Hypothalamus (tissue), 51 donors: Measurements from ENCODE around the gene SSH2.

ENCODE experiments used
- DNase-seq, 51 donors: peaks; one replicate each; lab custom pipeline; 2025; lab: John Stamatoyannopoulos, UW

SSH2 gene

DNA sequence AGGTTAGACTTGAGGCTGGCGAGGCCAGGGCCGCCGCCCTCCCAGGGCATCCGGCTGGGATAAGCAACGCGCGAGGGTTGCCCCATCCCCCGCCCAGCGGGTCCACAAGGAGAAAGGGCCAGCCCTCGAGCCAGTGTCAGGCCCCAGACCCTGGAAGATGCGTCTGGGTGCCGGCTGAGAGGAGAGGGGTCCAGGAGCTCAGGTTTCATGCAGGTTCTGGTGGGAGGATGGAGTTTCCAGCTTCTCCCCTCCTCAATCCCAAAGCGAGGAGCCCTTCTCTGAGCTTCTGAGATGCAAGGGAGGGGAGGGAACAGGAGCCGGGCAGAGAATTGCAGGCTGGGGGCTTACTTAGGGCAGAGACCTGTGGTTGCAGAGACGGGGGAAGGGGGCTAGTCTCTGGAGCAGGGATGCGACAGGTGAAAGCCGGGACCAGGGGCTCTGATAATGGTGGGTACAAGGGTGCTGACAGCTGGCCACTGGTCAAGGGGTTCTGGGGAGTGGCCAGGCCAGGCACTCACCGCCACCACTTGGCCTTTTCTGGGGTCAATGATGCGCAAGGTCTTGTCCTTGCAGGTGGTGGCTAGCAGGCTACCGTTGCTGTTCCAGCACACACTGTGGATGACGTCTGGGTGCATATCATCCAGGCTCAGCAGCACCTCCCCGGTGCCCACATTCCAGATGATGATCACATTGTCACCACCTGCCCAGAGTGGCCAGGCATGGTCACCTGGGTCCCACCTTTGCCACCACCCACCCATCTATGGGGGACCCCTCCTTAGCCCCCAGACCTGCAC, 311.6 kb downstream of the SSH2 start:
- no peak for DNase-seq

DNA sequence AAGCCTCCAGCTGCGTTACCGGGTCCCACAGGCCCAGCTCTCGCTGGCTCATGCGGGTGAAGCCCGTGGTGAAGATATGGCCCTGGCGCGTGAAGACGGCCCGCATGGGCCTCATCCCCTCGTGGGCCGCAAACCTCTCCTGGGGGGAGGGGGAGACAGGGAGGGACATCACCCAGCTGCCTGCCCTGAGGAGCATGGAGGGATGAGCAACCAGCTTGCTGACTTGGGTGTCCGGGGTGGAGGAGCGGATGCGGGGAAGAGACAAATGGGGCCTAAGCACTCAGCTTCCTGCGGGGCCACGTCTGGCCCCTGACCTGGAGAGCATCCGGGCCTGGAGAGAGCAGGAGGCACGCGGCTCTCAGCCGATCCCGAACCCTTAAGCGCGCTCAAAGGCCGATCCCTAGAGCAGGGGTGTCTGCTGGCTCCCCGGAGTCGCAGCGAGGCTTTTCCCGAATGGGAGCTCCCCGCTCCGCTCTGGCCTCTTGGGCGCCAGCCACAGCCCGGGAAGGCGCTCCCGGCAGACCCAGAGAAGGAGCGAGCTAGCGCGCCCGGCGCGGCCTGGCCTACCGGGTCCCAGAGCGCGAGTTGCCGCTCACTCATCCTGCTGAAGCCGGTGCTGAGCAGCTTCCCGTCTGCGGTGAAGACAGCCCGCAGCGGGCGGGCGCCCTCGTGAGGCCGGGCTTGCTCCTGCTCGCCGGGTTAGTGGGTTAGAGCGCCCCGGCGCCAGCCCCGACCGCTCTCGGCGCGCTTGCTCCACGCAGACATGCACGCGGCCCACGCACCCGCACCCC, 312.4 kb downstream of the SSH2 start:
- peak in 39 of 51 donors; percentile 27 to 81 (median 56) for DNase-seq

DNA sequence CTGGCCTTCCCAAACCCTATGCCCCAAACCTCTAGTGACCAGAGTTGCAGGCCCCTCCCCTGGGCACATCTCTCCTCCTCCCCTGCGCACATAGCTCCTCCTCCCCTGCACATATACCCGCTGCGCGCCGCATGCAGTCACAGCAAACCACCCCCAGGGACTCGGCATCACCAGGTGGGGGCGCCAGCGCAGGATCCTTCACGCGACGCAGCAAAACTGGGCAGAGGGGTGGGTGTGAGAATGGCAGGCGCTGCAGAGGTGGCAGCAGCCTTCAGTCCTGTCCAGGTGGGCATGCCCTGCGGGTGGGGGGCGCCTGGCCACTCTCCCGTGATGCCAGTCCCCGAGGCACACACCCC, 312.9 kb downstream of the SSH2 start:
- DNase-seq: peak in 45 of 51 donors; percentile 24 to 86 (median 61)

DNA sequence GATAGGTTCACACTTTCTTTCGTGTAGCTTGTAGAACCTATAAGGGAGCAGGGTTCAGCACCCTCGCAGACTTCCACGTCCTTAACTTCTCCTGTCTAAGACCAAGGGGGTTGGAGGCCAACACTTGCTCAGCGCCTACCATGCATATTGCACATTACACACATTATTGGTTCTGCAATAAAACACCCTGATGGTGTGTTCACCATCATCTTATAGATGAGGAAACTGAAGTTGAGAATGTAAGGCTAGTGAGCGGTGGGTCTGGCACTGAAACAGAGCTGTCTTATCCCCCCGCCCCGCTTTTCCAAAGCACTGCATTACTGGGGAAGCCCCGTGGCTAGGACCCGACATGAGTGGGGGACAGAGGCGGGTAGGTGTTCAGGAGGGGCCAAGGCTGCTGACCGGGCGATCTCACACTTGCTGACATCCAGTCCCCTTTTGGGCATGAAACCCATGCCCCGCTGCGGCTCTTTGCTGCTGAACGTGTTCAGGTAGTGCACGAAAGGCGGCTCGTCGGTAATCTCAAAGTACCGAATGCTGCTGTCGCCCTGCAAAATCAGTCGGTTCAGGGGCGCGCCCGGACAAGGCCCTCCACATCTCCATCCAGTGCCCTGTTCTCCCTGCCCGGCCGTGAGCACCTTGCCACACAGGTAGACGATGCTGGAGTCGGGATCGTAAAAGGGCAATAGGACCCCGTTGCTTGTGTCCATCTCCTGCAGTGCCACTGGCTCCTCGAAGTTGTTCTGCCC, 313.6 kb downstream of the SSH2 start:
- peak in 1 of 51 donors; percentile 41 for DNase-seq

DNA sequence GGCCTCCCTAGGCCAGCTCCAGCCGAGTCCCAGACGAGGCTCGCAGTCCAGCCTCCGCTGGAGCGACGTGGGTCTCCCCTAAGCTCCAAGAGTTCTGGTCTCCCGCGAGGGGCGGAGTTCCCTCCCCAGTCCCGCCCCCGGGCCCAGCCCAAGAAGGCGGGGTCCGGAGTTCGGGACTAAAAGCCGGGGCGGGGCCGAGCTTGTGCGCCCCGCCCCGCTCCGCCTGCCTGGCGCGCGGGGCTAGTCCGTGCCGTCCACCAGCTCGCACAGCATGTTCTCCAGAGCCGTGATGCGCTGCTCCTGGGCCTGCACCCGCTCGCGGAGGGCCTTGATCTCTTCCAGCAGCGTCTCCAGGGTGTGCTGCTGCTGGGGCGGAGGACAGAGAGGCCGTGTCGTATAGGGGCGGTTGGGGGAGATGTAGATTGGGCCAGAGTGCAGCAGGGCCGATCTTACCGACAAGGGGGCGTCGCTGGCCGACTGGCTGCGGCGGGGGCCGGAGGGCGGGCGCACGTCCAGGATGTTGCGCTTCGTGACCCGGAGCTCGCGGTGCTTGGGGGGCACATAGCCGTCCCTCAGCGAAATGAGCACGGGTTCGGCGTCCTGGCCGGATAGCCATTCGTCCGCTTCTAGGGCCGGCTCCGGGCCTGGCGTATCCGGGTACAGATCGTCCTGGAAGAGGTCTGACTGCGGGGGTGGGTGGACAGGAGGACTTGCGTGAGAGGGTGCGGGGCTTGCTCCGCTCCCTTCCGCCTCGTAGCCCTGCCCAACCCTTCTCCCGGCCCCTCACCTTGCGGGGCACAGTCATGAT, 314.3 kb downstream of the SSH2 start:
- DNase-seq: peak in 46 of 51 donors; percentile 19 to 94 (median 79)

DNA sequence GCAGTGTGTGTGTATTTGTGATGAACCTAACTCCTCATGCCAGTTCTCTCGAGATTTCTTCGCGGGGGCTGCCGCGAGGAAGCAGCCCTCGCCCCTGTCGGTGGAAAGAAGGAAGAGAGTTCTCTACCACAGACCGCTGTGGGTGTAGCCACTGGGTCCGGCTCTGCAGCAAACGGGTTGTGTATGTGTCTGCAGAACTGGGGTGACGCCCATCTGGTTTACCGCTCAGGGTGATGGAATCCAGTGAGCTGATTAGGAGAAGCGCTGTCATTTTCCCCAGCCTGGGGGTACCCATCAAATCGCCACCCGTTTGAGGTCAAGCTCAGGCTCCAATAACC, 315.0 kb downstream of the SSH2 start:
- peak in 6 of 51 donors; percentile 15 to 73 (median 56) for DNase-seq

DNA sequence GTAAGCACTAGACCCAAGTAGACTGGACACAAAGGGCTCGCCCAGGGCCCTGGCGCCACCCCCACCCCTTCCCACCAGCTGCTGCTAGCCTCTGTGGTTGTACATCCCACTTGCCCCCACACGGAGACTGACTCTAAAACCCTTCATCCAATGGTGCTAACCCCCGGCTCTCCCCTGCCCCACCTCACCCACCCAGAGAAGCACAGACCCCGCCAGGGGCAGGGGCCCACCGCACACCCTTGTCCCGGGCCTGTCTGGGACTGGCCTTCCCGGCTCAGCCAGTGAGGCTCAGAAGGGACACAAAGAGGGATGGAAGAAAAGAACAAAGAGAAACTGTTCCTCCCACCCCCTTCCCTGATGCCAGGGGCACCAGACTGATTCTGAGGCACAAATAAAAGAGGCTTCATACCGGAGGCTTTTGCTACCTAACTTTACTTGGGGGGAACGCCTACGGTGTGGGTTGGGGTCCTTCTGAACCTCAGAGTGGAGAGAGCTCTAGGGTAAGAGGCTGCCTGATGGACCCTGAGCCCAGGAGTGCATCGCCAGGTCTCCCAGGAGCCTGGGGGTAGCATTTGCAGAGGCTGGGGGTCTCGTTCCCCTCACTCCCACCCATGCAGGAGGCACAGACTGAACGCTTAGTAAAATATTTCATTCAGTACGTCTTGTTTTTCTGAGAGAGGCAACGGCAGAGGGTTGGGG, 315.5 kb downstream of the SSH2 start:
- peak in 9 of 51 donors; percentile 25 to 73 (median 47) for DNase-seq

DNA sequence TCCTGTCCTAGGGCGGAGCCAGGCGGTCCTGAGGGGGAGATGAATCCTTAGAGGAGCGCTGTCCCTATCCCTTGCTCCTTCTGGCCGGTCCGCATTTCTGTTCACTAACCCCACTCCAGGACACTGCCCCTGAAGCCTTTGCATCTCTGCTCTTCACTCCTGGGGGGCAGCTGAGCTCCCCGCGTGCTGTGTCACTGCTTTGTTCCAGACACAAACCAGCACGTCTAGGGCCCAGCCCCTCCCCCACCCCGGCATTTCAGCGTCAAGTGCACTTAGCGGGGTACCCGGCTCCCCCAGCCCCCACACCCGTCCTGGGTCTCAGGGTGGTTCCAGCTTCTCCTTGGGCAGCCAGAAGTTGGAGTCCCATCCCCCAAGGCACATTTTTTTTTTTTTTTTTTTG, 316.2 kb downstream of the SSH2 start:
- DNase-seq: peak in 1 of 51 donors; percentile 25

DNA sequence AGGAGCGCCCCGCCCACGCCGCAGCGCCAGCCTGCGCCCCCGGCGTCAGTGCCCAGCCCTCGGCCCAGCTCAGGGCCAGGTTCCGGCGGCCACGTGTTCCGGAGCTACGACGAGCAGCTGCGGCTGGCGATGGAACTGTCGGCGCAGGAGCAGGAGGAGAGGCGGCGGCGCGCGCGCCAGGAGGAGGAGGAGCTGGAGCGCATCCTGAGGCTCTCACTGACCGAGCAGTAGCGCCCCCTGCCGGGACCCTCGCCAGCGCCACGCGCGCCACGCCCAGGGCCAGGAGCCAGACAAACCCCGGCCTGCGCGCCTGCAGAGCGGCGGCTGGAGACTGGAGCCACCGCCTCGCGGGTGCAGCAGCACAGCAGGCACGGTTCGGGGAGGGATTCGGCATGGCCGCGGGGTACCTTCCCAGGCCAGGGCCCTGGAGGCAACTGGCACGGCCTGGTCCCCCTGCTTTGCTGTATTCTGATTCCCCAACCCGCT, 316.6 kb downstream of the SSH2 start:
- peak in 50 of 51 donors; percentile 40 to 97 (median 86) for DNase-seq

DNA sequence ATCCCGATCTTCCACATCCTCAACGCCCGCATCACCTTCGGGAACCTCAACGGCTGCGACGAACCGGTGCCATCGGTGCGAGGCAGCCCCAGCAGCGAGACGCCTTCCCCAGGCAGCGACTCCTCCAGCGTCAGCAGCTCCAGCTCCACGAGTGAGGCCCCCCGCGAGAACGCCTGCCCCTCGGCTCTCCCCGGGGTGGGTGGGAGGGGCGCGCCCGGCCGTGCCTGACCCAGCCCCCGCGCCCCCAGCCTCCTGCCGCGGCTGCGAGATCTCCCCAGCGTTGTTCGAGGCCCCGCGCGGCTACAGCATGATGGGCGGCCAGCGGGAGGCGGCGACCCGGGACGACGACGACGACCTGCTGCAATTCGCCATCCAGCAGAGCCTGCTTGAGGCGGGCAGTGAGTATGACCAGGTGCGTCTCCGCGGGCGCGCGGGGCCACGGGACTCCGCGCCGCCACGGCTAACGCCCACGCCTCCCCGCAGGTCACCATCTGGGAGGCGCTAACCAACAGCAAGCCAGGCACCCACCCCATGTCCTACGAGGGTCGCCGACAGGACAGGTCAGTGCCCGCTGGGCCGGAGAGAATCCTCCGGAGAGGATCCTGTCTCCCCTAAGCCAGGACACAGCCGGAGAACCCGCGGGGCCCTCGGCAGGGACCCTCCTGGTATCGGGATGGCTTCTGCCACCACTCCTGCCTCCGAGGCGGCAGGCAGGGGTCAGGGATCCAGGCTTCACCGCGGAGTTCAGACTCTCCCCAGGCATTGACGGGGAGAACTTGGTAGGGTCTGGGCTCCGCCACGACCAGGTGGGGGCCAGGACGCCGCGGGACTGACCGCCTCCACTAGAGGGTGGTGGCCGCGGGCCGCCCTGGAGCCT, 317.4 kb downstream of the SSH2 start:
- peak in 1 of 51 donors; percentile 65 for DNase-seq

DNA sequence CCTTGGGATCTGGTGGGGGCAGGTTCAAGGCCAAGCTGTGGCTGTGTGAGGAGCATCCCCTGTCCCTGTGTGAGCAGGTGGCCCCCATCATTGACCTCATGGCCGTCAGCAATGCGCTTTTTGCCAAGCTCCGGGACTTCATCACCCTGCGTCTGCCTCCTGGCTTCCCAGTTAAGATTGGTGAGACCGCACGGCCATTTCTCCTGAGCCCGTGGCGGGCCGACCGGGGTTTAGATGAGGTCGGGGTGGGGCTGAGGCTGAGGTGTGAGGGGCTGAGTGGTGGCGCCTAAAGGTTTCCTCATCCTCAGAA, 318.0 kb downstream of the SSH2 start:
- DNase-seq: no peak

DNA sequence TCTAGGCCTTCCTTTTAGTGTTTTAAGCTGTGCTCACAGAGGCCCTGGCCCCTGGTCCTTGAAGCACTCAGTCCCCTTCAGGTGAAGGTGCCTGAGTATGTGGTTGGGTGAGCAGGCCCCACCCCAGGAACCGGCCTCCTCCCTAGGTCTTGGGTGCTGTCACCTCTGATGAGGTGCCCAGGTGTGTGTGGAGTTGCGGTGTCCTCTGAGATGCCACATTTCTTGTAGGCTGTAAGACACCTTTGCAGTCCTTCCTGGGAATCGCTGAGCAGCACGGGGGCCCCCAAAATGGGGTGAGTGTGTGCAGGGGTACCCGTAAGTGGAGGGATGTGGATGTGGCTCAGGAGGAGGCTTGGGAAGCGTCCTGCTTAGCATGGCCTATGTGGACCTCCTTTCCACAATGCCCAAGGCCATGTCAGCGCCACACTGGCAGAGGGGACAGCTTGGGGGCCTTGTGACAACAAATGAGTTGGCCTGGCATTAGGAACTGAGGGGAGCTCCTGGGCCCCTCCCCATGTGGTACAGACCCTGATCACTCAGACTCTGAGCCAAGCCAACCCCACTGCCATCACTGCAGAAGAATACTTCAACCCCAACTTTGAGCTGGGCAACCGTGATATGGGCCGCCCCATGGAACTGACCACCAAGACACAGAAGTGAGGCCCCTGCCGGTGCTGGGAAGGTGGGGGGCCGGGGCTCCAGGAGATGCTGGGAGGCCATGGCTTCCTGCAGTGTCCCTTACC, 318.5 kb downstream of the SSH2 start:
- no peak for DNase-seq

DNA sequence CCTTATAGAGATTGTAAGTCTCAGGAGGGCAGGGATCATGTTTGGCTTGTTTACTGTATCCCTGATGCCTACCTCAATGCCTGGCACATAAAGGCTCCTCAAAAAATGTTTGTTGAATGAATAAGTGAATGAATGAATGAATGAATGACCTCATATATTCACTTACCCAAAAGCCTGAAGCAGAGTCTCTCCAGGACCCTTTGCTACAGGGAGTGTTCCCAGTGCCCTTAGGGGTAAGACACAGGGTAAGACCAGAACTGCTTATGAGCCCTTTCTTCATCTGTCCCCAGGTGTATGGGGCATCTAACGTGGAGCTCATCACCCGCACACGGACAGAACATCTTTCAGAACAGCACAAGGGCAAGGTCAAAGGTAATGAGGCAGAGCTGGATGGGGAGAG, 319.6 kb downstream of the SSH2 start:
- DNase-seq: no peak

DNA sequence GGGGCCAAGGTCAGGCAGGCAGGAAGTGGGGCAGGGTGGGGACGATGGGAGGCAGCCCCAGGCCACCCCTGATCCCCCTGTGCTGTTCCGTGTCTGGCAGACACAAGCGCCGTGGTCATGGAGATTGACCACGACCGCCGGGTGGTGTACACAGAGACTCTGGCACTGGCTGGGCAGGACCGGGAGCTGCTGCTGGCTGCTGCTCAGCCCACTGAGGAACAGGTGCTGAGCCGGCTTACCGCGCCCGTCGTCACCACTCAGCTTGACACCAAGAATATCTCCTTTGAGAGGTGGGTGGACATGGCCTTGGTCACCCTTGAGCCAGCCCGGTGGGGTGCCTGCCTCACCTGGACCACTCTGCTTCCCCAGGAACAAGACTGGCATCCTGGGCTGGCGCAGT, 321.0 kb downstream of the SSH2 start:
- no peak for DNase-seq

DNA sequence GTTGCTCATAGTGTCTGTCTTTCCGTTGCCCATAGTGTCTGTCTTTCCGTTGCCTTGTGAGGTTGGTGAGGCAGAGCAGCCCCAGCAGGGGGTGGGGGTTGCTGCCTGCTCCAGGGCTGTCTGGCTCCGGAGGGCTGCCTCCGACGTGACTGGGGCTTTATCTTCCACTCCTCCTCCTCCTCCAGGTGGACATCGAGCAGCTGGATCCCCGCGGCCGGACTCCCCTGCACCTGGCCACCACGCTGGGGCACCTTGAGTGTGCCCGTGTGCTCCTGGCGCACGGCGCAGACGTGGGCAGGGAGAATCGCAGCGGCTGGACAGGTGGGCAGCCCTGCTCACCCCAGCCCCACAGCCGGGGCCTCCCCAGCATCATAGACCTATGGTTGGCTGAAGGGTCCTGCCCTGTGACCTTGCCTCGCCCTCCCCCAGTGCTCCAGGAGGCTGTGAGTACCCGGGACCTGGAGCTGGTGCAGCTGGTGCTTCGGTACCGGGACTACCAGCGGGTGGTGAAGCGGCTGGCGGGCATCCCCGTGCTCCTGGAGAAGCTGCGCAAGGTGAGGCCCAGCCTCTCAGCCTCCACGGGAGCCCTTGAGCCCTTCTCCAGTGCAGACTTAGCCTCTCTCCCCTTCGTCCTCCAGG, 322.4 kb downstream of the SSH2 start:
- no peak for DNase-seq

DNA sequence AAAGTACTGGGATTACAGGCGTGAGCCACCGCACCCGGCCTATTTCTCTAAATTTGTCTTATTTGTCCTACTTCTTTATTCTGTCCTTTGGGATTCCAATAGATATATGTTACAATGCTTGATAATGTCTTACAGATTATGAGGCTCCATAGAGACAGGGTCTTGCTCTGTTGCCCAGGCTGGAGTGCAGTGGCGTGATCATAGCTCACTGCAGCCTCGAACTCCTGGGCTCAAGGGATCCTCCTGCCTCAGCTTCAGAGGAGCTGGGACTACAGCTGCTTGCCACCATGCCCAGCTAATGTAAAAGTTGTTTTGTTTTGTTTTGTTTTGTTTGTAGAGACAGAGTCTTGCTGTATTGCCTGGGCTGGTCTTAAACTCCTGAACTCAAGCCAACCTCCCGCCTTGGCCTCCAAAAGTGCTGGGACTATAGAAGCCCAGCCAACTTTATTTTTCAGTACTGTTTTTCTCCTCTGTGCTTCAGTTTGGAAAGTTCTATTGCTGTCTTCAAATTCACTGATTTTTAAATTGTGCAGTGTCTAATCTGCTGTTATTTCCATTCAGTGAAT, 326.8 kb downstream of the SSH2 start:
- DNase-seq: no peak
